HepG2 (cell line): ENCODE data around the gene PTPN12. TPM values are rescaled to one million over a fixed set of nuclear protein-coding genes. Genes with fewer than 3 reads are reported as not detected.
A peak's percentile ranks its signal among the peaks of the same experiment; 100 is the strongest.

Experiments
- ATAC-seq: fragments of 200-7000 bp; cut with Tn5 transposase; 3 replicates; pipeline ENCODE4 v1.9.1; 2020; ENCODE audit warnings: mild to moderate bottlenecking, moderate library complexity
- BruUV-seq: library from RNA; stranded (reverse); fragments of 400-500 nt; replicated peaks from 2 replicates; lab custom pipeline; 2021; lab: Mats Ljungman, UMichigan
- CTCF ChIA-PET: fragments of 300-600 bp; formaldehyde crosslinking; extraction: SDS; loops from one replicate; lab custom pipeline; 2021; ENCODE audit warnings: low total read pairs, inconsistent platforms, low intra/inter-chr PET ratio; lab: Yijun Ruan, JAX
- POLR2A ChIA-PET: fragments of 350-600 bp; sonication (Branson Sonifier 250); formaldehyde crosslinking; loops from one replicate; lab custom pipeline; 2020; ENCODE audit warnings: antibody characterized with exemption, inconsistent platforms; lab: Yijun Ruan, JAX
- DNase-seq: peaks from one replicate; pipeline ENCODE4 v3.0.0-alpha.2; 2015; ENCODE audit warnings: low spot score
- FAIRE-seq: peaks from 3 replicates; lab custom pipeline; 2011; peaks lifted over from hg19 to GRCh38; lab: Jason Lieb, UNC
- H2AFZ ChIP-seq: one replicate; pipeline ENCODE4 v1.6.1; 2011; ENCODE audit warnings: low read length, inconsistent platforms
- H3K27ac ChIP-seq: fragments of 300-600 bp; 3 replicates; pipeline ENCODE4 v1.8.0; 2011; ENCODE audit warnings: mixed run types, mild to moderate bottlenecking, mixed read lengths, low read length, inconsistent platforms; ENCODE audit not compliant: insufficient read depth; ENCODE audit errors: extremely low read length
- H3K27me3 ChIP-seq, 2 experiments: fragments of 200-600 bp in 1 of 2; 2 replicates in 1 of 2; 3 replicates in 1 of 2; pipeline versions ENCODE4 v1.6.0 to v1.8.0; 2011; ENCODE audit warnings: low read length in 2 of 2, mild to moderate bottlenecking in 2 of 2, moderate library complexity in 2 of 2, inconsistent platforms in 1 of 2; ENCODE audit not compliant: insufficient read depth in 2 of 2, control insufficient read depth in 1 of 2
- H3K36me3 ChIP-seq, 2 experiments: fragments of 200-600 bp in 1 of 2; replicated peaks in 1 of 2; 2 replicates in 1 of 2; 3 replicates in 1 of 2; pipeline versions ENCODE4 v1.5.1 to v1.8.0; 2011; ENCODE audit warnings: low read length in 2 of 2, inconsistent platforms in 1 of 2; ENCODE audit not compliant: insufficient read depth in 2 of 2, control insufficient read depth in 1 of 2
- H3K4me1 ChIP-seq: 2 replicates; pipeline ENCODE4 v1.5.1; 2012; ENCODE audit warnings: low read length, inconsistent platforms; ENCODE audit not compliant: insufficient read depth
- H3K4me2 ChIP-seq: 2 replicates; pipeline ENCODE4 v1.6.0; 2011; ENCODE audit warnings: low read depth, low read length, inconsistent platforms
- H3K4me3 ChIP-seq, 3 experiments: fragments of 200-600 bp in 1 of 3; sonication (generic), shearing (Covaris generic) in 1 of 3; replicated peaks in 1 of 3; 2 replicates each; pipeline ENCODE4 v1.5.1; 2011 to 2016; ENCODE audit warnings: low read length in 3 of 3, inconsistent platforms in 2 of 3, low read depth in 2 of 3, mild to moderate bottlenecking in 2 of 3, control low read depth in 1 of 3, mixed read lengths in 1 of 3; ENCODE audit not compliant: insufficient read depth in 1 of 3
- H3K79me2 ChIP-seq: one replicate; pipeline ENCODE4 v1.6.1; 2011; ENCODE audit warnings: low read length, inconsistent platforms; ENCODE audit not compliant: insufficient read depth
- H3K9ac ChIP-seq: 2 replicates; pipeline ENCODE4 v1.6.0; 2011; ENCODE audit warnings: mild to moderate bottlenecking, low read depth, low read length, inconsistent platforms; ENCODE audit not compliant: insufficient read depth
- H3K9me3 ChIP-seq: 2 replicates; pipeline ENCODE4 v1.5.1; 2012; ENCODE audit warnings: mild to moderate bottlenecking, low read length
- H4K20me1 ChIP-seq: 2 replicates; pipeline ENCODE4 v1.6.0; 2011; ENCODE audit warnings: inconsistent platforms, mild to moderate bottlenecking, low read length, moderate library complexity; ENCODE audit not compliant: insufficient read depth
- ATF7-NPFF ChIP-seq: sonication (generic); formaldehyde crosslinking; IDR thresholded peaks from 2 replicates; pipeline ENCODE4 v1.8.1; 2023; ENCODE audit warnings: mild to moderate bottlenecking, low read depth, missing genetic modification reagents, moderate library complexity
- HNRNPUL1 ChIP-seq: fragments of 200-400 bp; formaldehyde crosslinking; IDR thresholded peaks from 2 replicates; pipeline ENCODE4 v1.6.1; 2017; ENCODE audit warnings: low read depth, mild to moderate bottlenecking, low read length, moderate library complexity
- MBNL3 ChIP-seq: fragments of 250-450 bp; sonication (Bioruptor Pico); conservative IDR thresholded peaks from 2 replicates; pipeline ENCODE4 v1.8.0; 2022; ENCODE audit warnings: mild to moderate bottlenecking, inconsistent platforms
- RFXANK ChIP-seq: IDR thresholded peaks from 2 replicates; pipeline ENCODE4 v1.6.1; 2016
- SAFB2 ChIP-seq: sonication (generic); formaldehyde crosslinking; IDR thresholded peaks from 2 replicates; pipeline ENCODE4 v1.5.1; 2020; ENCODE audit warnings: missing genetic modification reagents, low read depth, mild to moderate bottlenecking, borderline replicate concordance
- TCF12 ChIP-seq, 2 experiments: fragments of 450-650 bp in 1 of 2; sonication (generic) in 1 of 2; formaldehyde crosslinking in 1 of 2; IDR thresholded peaks; 2 replicates each; pipeline versions ENCODE4 v1.6.1 to v1.8.0; 2017 to 2022; ENCODE audit warnings: antibody characterized with exemption in 1 of 2, mild to moderate bottlenecking in 1 of 2, missing genetic modification reagents in 1 of 2, moderate library complexity in 1 of 2
- ZNF138 ChIP-seq: sonication (generic); formaldehyde crosslinking; IDR thresholded peaks from 2 replicates; pipeline ENCODE4 v1.5.0; 2020; ENCODE audit warnings: mild to moderate bottlenecking, low read depth, missing genetic modification reagents
- ZNF335 ChIP-seq: sonication (generic); formaldehyde crosslinking; IDR thresholded peaks from 2 replicates; pipeline ENCODE4 v1.4.0; 2020; ENCODE audit warnings: missing genetic modification reagents
- WGBS: methylation state at CpG from one replicate; pipeline ENCODE4 v1.1.6; 2017; ENCODE audit warnings: low lambda C conversion rate; 5-methylcytosine and 5-hydroxymethylcytosine counted together
- in situ Hi-C: cut with HindIII; loops from 2 replicates; pipeline ENCODE4 v1.10.0; 2017; ENCODE audit warnings: low pct_unique_long_range_greater_than_20kb; ENCODE audit not compliant: extremely low pct_ligation_motif_present
- intact Hi-C: fragments of 100-400 bp; cut with micrococcal nuclease; formaldehyde crosslinking; loops from one replicate; pipeline ENCODE4 v1.10.0; 2022; ENCODE audit not compliant: unreplicated experiment
- polyA plus RNA-seq, 8 experiments: library from polyadenylated mRNA; depleted of rRNA in 3 of 8; stranded (reverse) in 7 of 8; unstranded in 1 of 8; fragments of >200 nt; fragmentation: Illumina TruSeq in 4 of 8; extraction: Trizol in 4 of 8; gene quantifications; 2 replicates each; pipeline versions ENCODE4 v1.2.1 to v1.2.3, GENCODE V29; 2011 to 2016; ENCODE audit warnings: low read depth in 4 of 8, missing spikeins in 1 of 8, mixed read lengths in 1 of 8; ENCODE audit not compliant: insufficient read depth in 1 of 8
- total RNA-seq, 5 experiments: library from RNA; depleted of rRNA; stranded (reverse); fragments of >200 nt; fragmentation: Illumina TruSeq; extraction: Trizol; gene quantifications; 2 replicates each; pipeline ENCODE4 v1.2.3, GENCODE V29; 2016; ENCODE audit warnings: low read depth in 1 of 5

PTPN12 gene
- total and polyA plus RNA-seq, 2 of the 13 experiments (the other 11 are each of a cell fraction or from before 2014, with no cell fraction given) = 22.9 to 56.8 TPM

DNA sequence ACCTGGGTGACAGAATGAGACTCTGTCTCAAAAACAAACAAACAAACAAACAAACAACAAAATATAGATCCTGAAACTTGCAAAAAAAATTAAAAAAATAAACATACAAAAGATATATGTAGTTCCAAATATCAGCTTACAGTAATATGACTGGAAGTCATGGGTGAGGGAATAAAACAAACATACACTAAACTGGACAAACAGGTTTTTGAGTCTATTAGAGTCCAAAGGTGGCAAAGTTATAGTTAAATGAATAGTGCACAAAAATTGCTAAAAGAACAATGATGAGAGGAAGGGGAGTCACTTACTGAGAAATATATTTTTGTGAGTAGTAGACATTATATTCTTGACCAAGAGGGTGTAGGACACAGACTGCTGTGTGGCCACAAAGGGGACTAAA, 142.5 kb downstream of the PTPN12 start:
- in situ Hi-C loops = no loop called here

DNA sequence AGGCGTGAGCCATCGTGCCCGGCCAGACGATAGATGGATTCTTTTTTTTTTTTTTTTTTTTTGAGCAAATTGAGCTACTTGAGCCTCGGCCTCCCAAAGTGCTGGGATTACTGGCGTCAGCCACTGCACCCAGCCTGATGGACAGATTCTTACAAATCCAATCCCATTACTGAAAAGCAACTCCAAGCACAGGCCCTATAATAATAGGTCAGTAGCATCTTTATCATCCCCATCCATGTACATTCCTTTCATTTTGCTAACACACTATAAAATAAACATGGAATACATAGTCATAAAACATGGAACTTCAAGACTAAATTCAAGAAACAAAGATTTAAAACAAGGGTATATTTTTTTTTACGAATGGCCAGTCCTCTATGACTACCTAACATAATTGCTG, 143.2 kb downstream of the PTPN12 start:
- in situ Hi-C loops = no loop called here
- FAIRE-seq = no peak
- DNase-seq = no peak
- Histone ChIP-seq H4K20me1 (0 out of 2 replicates have a peak, but pooled peaks cover 4% of the 10 kb centered on the region), H2AFZ (no peak overlapping the region), H3K9me3 (no peaks in the 10 kb centered on the region), H3K36me3 (peaks cover 3 to 30% of the 10 kb centered on the region in 2 experiments; a peak in 4 of 5 replicates), H3K27ac (no peak overlapping the region), H3K4me1 (peaks cover 16% of the 10 kb centered on the region), H3K79me2 (peaks cover 3% of the 10 kb centered on the region), H3K4me2 (no peak overlapping the region), H3K9ac (no peak overlapping the region), H3K4me3 (no peak overlapping the region), H3K27me3 (no peaks in the 10 kb centered on the region)
- CTCF ChIA-PET = no interaction called here
- no peak for ATAC-seq
- WGBS = 97% methylated on average over 7 of the region's 7 CpGs
- BruUV-seq = no TSS peak
- intact Hi-C loops = no loop called here
- POLR2A ChIA-PET = no interaction called here
- no peak for TF ChIP-seq TCF12 (IDR thresholded peaks at IDR 0.05)
- no peak for TF ChIP-seq TCF12 (CRISPR knock-in tag; IDR thresholded peaks at IDR 0.05)
- no peak for TF ChIP-seq ZNF335
- no peak for TF ChIP-seq ZNF138 (CRISPR knock-in tag)

More for the DNA sequence above, 142.5 kb downstream of the PTPN12 start:
- DNase-seq = no peak
- CTCF ChIA-PET = no interaction called here
- intact Hi-C loops = no loop called here
- no peak overlapping the region for H3K4me3 ChIP-seq
- TF ChIP-seq ATF7-NPFF = no peak
- TF ChIP-seq HNRNPUL1 = no peak
- TF ChIP-seq RFXANK (CRISPR knock-in tag) = no peak
- no peak for TF ChIP-seq MBNL3 (CRISPR knock-in tag)
- no peak for TF ChIP-seq SAFB2 (CRISPR knock-in tag)
- no peak overlapping the region for H3K27ac ChIP-seq
- no peak for FAIRE-seq
- H3K4me2 ChIP-seq = no peak overlapping the region
- no peaks in the 10 kb centered on the region for H3K9me3 ChIP-seq
- H3K27me3 ChIP-seq = no peaks in the 10 kb centered on the region
- H2AFZ ChIP-seq = no peak overlapping the region
- no peaks in the 10 kb centered on the region for H3K79me2 ChIP-seq
- H3K4me1 ChIP-seq = peaks cover 12% of the 10 kb centered on the region
- peak; percentile 31; the same call in 2 of the 3 replicates for ATAC-seq
- H3K9ac ChIP-seq = no peak overlapping the region
- BruUV-seq = no TSS peak
- peaks cover 3 to 28% of the 10 kb centered on the region in 2 experiments; a peak in 4 of 5 replicates for H3K36me3 ChIP-seq
- POLR2A ChIA-PET = no interaction called here
- 0 out of 2 replicates have a peak, but pooled peaks cover 4% of the 10 kb centered on the region for H4K20me1 ChIP-seq
